Measurements from ENCODE around the gene XYLT1. TPM values are rescaled to one million over a fixed set of nuclear protein-coding genes. Genes with fewer than 3 reads are reported as not detected.

The XYLT1 gene
- total and polyA plus RNA-seq, 2 of the 4 experiments (the other 2 are of a cell fraction): 9.0 to 12.7 TPM

- Histone ChIP-seq H3K56ac (ENCODE audit: extremely low read depth, insufficient read depth, low read length) (no peak overlapping the region), H3K79me1 (ENCODE audit: low read depth in 1 of 2, low read length in 2 of 2) (peaks cover 0 to 5% of the 10 kb centered on the region in 2 experiments; a peak in 1 of 4 replicates), H3K9ac (ENCODE audit: low read depth, low read length) (no peak overlapping the region), H3K9me1 (ENCODE audit: insufficient read depth, low read length) (peaks cover 2% of the 10 kb centered on the region; the same call in 1 of the 2 replicates), H2BK120ac (ENCODE audit: low read depth, low read length) (no peak overlapping the region), H3K14ac (replicated peaks; ENCODE audit: low read depth, low read length) (no peak overlapping the region), H3K27me3 (ENCODE audit: control insufficient read depth, insufficient read depth, low read length) (no peaks in the 10 kb centered on the region), H4K20me1 (ENCODE audit: insufficient read depth, low read length) (no peaks in the 10 kb centered on the region; the same call in 1 of the 2 replicates), H3K9me3 (ENCODE audit: control insufficient read depth, insufficient read depth, low read length) (no peaks in the 10 kb centered on the region), H3K18ac (ENCODE audit: low read depth, low read length) (no peak overlapping the region), H2AFZ (replicated peaks; ENCODE audit: low read length, poor library complexity) (no peak overlapping the region), H3K27ac (ENCODE audit: insufficient read depth, low read length) (no peak overlapping the region), H2AK9ac (replicated peaks; ENCODE audit: low read depth, low read length, poor library complexity) (no peak overlapping the region), H2BK15ac (ENCODE audit: low read depth, low read length) (no peak overlapping the region), H3K36me3 (ENCODE audit: control insufficient read depth, insufficient read depth, low read length) (no peaks in the 10 kb centered on the region), H3K23ac (ENCODE audit: low read depth, low read length) (no peak overlapping the region), H4K91ac (ENCODE audit: insufficient read depth, low read depth, low read length) (no peak overlapping the region), H4K8ac (ENCODE audit: low read depth in 2 of 2, low read length in 2 of 2) (no peak overlapping the region), H2AK5ac (ENCODE audit: low read depth, low read length) (no peak overlapping the region), H3K4me3 (ENCODE audit: insufficient read depth, low read depth, low read length) (no peak overlapping the region), H2BK5ac (ENCODE audit: low read depth, low read length, poor library complexity, severe bottlenecking) (no peak overlapping the region), H4K5ac (ENCODE audit: low read depth, low read length) (no peak overlapping the region), H2BK20ac (ENCODE audit: low read depth, low read length) (no peak overlapping the region), H3K4me2 (ENCODE audit: low read depth, low read length) (no peak overlapping the region), H3K4me1 (ENCODE audit: control insufficient read depth, insufficient read depth, low read length) (no peaks in the 10 kb centered on the region), H3K4ac (ENCODE audit: low read depth, low read length) (no peak overlapping the region)
- dilution Hi-C loops (cut with HindIII; ENCODE audit: low sequenced_read_pairs, unreplicated experiment) (no loop called here), intact Hi-C loops (cut with micrococcal nuclease) (no loop called here), in situ Hi-C loops (cut with MboI; ENCODE audit: low sequenced_read_pairs) (no loop called here)
- CTCF ChIA-PET: no interaction called here
- WGBS, 2 experiments (ENCODE audit: extremely low coverage in 2 of 2, insufficient read length in 1 of 2): no CpG with 5 or more reads among the region's 3 CpGs
- BruUV-seq (replicated peaks): no TSS peak
- DNase-seq: no peak
- ATAC-seq (ENCODE audit: low read depth): no peak
- no peak for TF ChIP-seq RCOR1 (IDR thresholded peaks at IDR 0.05; ENCODE audit: insufficient replicate concordance, low read length)
- TF ChIP-seq POLR2A (IDR thresholded peaks at IDR 0.05; ENCODE audit: low read depth, low read length): no peak
- TF ChIP-seq, protein P1, sequence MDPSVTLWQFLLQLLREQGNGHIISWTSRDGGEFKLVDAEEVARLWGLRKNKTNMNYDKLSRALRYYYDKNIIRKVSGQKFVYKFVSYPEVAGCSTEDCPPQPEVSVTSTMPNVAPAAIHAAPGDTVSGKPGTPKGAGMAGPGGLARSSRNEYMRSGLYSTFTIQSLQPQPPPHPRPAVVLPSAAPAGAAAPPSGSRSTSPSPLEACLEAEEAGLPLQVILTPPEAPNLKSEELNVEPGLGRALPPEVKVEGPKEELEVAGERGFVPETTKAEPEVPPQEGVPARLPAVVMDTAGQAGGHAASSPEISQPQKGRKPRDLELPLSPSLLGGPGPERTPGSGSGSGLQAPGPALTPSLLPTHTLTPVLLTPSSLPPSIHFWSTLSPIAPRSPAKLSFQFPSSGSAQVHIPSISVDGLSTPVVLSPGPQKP (IDR thresholded peaks at IDR 0.05; ENCODE audit: borderline replicate concordance, low read depth, low read length): no peak
- no peak for TF ChIP-seq MAZ (IDR thresholded peaks at IDR 0.05; ENCODE audit: borderline replicate concordance, low read depth, low read length)
- TF ChIP-seq MAFK (IDR thresholded peaks at IDR 0.05; ENCODE audit: low read depth, low read length): no peak
- no peak for TF ChIP-seq BHLHE40 (IDR thresholded peaks at IDR 0.05; ENCODE audit: low read depth, low read length)
- TF ChIP-seq MXI1 (IDR thresholded peaks at IDR 0.05; ENCODE audit: borderline replicate concordance, low read depth, low read length): no peak
- no peak for TF ChIP-seq CHD1 (IDR thresholded peaks at IDR 0.05; ENCODE audit: low read depth, low read length)
- TF ChIP-seq NFE2L2 (IDR thresholded peaks at IDR 0.05; ENCODE audit: low read depth, low read length): no peak
- TF ChIP-seq CTCF (conservative IDR thresholded peaks at IDR 0.05; ENCODE audit: low read depth, low read length): no peak
- TF ChIP-seq SMC3 (IDR thresholded peaks at IDR 0.05; ENCODE audit: low read depth, low read length): no peak
- no peak for TF ChIP-seq CEBPB (IDR thresholded peaks at IDR 0.05; ENCODE audit: low read depth, low read length)
- POLR2A ChIA-PET (ENCODE audit: unreplicated experiment): no interaction called here
Observed at GRCh38 chr16:17162560-17162959, 308.2 kb downstream of the XYLT1 start.
